Liver (tissue), 9 donors: ENCODE measurements around the gene PCYT2. TPM values are rescaled to one million over a fixed set of nuclear protein-coding genes. Genes with fewer than 3 reads are reported as not detected.

Source experiments
- DNase-seq: peaks from one replicate; pipeline ENCODE4 v3.0.0-alpha.2; 2017; ENCODE audit warnings: low spot score
- H3K27ac ChIP-seq, 2 donors: one replicate each; pipeline ENCODE4 v1.7.0; 2013; ENCODE audit warnings: inconsistent platforms in 2 of 2, low read length in 2 of 2, control low read depth in 1 of 2, low read depth in 1 of 2, mild to moderate bottlenecking in 1 of 2
- H3K27me3 ChIP-seq, 4 donors: one replicate each; pipeline versions ENCODE4 v1.6.1 to v1.7.0; 2013; ENCODE audit warnings: low read length in 3 of 4, inconsistent platforms in 1 of 4, mild to moderate bottlenecking in 1 of 4, moderate library complexity in 1 of 4; ENCODE audit not compliant: control insufficient read depth in 4 of 4, insufficient read depth in 4 of 4
- H3K36me3 ChIP-seq, 4 donors: one replicate each; pipeline versions ENCODE4 v1.6.1 to v1.7.0; 2013; ENCODE audit warnings: low read length in 3 of 4, mild to moderate bottlenecking in 3 of 4, low read depth in 1 of 4, moderate library complexity in 1 of 4; ENCODE audit not compliant: control insufficient read depth in 4 of 4, insufficient read depth in 3 of 4
- H3K4me1 ChIP-seq, 4 donors: one replicate each; pipeline versions ENCODE4 v1.6.1 to v1.7.0; 2013; ENCODE audit warnings: low read length in 3 of 4, mild to moderate bottlenecking in 3 of 4, moderate library complexity in 1 of 4; ENCODE audit not compliant: control insufficient read depth in 4 of 4, insufficient read depth in 4 of 4
- H3K4me3 ChIP-seq, 3 donors: one replicate each; pipeline versions ENCODE4 v1.6.1 to v1.7.0; 2013; ENCODE audit warnings: low read length in 3 of 3, control low read depth in 1 of 3, low read depth in 1 of 3, mild to moderate bottlenecking in 1 of 3
- H3K9ac ChIP-seq, 2 donors: one replicate each; pipeline ENCODE4 v1.7.0; 2013; ENCODE audit warnings: low read length in 2 of 2, mild to moderate bottlenecking in 2 of 2, moderate library complexity in 2 of 2, control low read depth in 1 of 2, low read depth in 1 of 2
- H3K9me3 ChIP-seq, 4 donors: one replicate each; pipeline versions ENCODE4 v1.6.1 to v1.7.0; 2013; ENCODE audit warnings: low read length in 3 of 4; ENCODE audit not compliant: control insufficient read depth in 4 of 4
- ATF3 ChIP-seq: IDR thresholded peaks from 2 replicates; pipeline ENCODE4 v1.6.1; 2016; ENCODE audit warnings: antibody characterized with exemption
- EGR1 ChIP-seq, 2 donors: IDR thresholded peaks; 2 replicates each; pipeline ENCODE4 v1.6.1; 2016 to 2018; ENCODE audit warnings: antibody characterized with exemption in 2 of 2, low read depth in 2 of 2
- FOXA1 ChIP-seq: IDR thresholded peaks from 2 replicates; pipeline ENCODE4 v1.6.1; 2016; ENCODE audit warnings: antibody characterized with exemption
- FOXA2 ChIP-seq: IDR thresholded peaks from 2 replicates; pipeline ENCODE4 v1.6.1; 2016; ENCODE audit warnings: antibody characterized with exemption
- GABPA ChIP-seq, 2 donors: IDR thresholded peaks in 1 of 2; conservative IDR thresholded peaks in 1 of 2; 2 replicates each; pipeline ENCODE4 v1.6.1; 2016; ENCODE audit warnings: antibody characterized with exemption in 2 of 2, mild to moderate bottlenecking in 1 of 2, moderate library complexity in 1 of 2
- HNF4A ChIP-seq, 2 donors: conservative IDR thresholded peaks; 2 replicates each; pipeline ENCODE4 v1.6.1; 2016; ENCODE audit warnings: antibody characterized with exemption in 2 of 2, mild to moderate bottlenecking in 2 of 2
- HNF4G ChIP-seq: IDR thresholded peaks from 2 replicates; pipeline ENCODE4 v1.6.1; 2016; ENCODE audit warnings: antibody characterized with exemption
- JUND ChIP-seq, 2 donors: IDR thresholded peaks; 2 replicates each; pipeline ENCODE4 v1.6.1; 2016; ENCODE audit warnings: antibody characterized with exemption in 2 of 2
- MAX ChIP-seq: IDR thresholded peaks from 2 replicates; pipeline ENCODE4 v1.6.1; 2016; ENCODE audit warnings: antibody characterized with exemption
- NR2F2 ChIP-seq: IDR thresholded peaks from 2 replicates; pipeline ENCODE4 v1.6.1; 2016; ENCODE audit warnings: antibody characterized with exemption
- RAD21 ChIP-seq, 2 donors: IDR thresholded peaks; 2 replicates each; pipeline ENCODE4 v1.6.1; 2016; ENCODE audit warnings: antibody characterized with exemption in 2 of 2, mild to moderate bottlenecking in 2 of 2
- RXRA ChIP-seq, 2 donors: IDR thresholded peaks; 2 replicates each; pipeline ENCODE4 v1.6.1; 2017 to 2018; ENCODE audit warnings: antibody characterized with exemption in 2 of 2, mild to moderate bottlenecking in 1 of 2
- SP1 ChIP-seq: IDR thresholded peaks from 2 replicates; pipeline ENCODE4 v1.6.1; 2018; ENCODE audit warnings: antibody characterized with exemption, mild to moderate bottlenecking
- TAF1 ChIP-seq: conservative IDR thresholded peaks from 2 replicates; pipeline ENCODE4 v1.6.1; 2016; ENCODE audit warnings: antibody characterized with exemption, mild to moderate bottlenecking
- YY1 ChIP-seq: IDR thresholded peaks from 2 replicates; pipeline ENCODE4 v1.6.1; 2016; ENCODE audit warnings: antibody characterized with exemption, mild to moderate bottlenecking
- WGBS: extraction: QIAGEN DNeasy Blood & Tissue Kit; methylation state at CpG from one replicate; pipeline ENCODE4 v1.1.7; 2013; 5-methylcytosine and 5-hydroxymethylcytosine counted together
- polyA plus RNA-seq, 2 donors: library from polyadenylated mRNA; stranded (reverse) in 1 of 2; unstranded in 1 of 2; fragments of 200-250 nt in 1 of 2; fragments of >200 nt in 1 of 2; fragmentation: Nextera tagmentation in 1 of 2; extraction: Ambion mirVana in 1 of 2; gene quantifications; one replicate each; pipeline versions ENCODE4 v1.2.1 to v1.2.3, GENCODE V29; 2013 to 2015
- total RNA-seq, 2 donors: library from RNA; depleted of rRNA; stranded (reverse); fragments of >200 nt; gene quantifications; one replicate each; pipeline ENCODE4 v1.2.3, GENCODE V29; 2014
- TF ChIP-seq, protein P1 (sequence below): fragments of 150-350 bp; IDR thresholded peaks from 2 replicates; pipeline ENCODE4 v1.5.1; 2017; ENCODE audit warnings: improper control_type of control experiment, low read depth, low read length; ENCODE audit not compliant: missing input control
- TF ChIP-seq, protein P2 (sequence below): IDR thresholded peaks from 2 replicates; pipeline ENCODE4 v1.6.1; 2016; ENCODE audit warnings: antibody characterized with exemption, mild to moderate bottlenecking
- TF ChIP-seq, protein P3 (sequence below): IDR thresholded peaks from 2 replicates; pipeline ENCODE4 v1.6.1; 2016; ENCODE audit warnings: antibody characterized with exemption
- donor health status: healthy.
- donor health status: healthy.
- donor health status: healthy.
- donor health status: healthy.
- donor health status: healthy.

PCYT2 gene
- total and polyA plus RNA-seq, 4 donors = 63.9 to 101 (median 88.4) TPM

GRCh38 chr17:81901167-81902022 lies 9.8 kb downstream of the PCYT2 start:
- Histone ChIP-seq H3K4me3 (peak overlapping the region in 1 of 3 donors; percentile 32), H3K27me3 (no peaks in the 10 kb centered on the region), H3K9me3 (no peaks in the 10 kb centered on the region), H3K36me3 (peaks cover 6 to 41% (median 13%) of the 10 kb centered on the region in 4 donors), H3K27ac (no peak overlapping the region), H3K9ac (no peak overlapping the region), H3K4me1 (peaks cover 2 to 23% (median 14%) of the 10 kb centered on the region in 4 donors)
- WGBS = 54% methylated on average over 21 of the region's 21 CpGs
- DNase-seq = no peak
- TF ChIP-seq, protein P1, sequence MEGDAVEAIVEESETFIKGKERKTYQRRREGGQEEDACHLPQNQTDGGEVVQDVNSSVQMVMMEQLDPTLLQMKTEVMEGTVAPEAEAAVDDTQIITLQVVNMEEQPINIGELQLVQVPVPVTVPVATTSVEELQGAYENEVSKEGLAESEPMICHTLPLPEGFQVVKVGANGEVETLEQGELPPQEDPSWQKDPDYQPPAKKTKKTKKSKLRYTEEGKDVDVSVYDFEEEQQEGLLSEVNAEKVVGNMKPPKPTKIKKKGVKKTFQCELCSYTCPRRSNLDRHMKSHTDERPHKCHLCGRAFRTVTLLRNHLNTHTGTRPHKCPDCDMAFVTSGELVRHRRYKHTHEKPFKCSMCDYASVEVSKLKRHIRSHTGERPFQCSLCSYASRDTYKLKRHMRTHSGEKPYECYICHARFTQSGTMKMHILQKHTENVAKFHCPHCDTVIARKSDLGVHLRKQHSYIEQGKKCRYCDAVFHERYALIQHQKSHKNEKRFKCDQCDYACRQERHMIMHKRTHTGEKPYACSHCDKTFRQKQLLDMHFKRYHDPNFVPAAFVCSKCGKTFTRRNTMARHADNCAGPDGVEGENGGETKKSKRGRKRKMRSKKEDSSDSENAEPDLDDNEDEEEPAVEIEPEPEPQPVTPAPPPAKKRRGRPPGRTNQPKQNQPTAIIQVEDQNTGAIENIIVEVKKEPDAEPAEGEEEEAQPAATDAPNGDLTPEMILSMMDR = no peak
- TF ChIP-seq FOXA2 = no peak
- no peak for TF ChIP-seq RXRA (IDR thresholded peaks at IDR 0.05)
- no peak for TF ChIP-seq YY1
- no peak for TF ChIP-seq RAD21 (IDR thresholded peaks at IDR 0.05)
- no peak for TF ChIP-seq JUND (IDR thresholded peaks at IDR 0.05)
- TF ChIP-seq NR2F2 = no peak
- TF ChIP-seq ATF3 = no peak
- no peak for TF ChIP-seq GABPA (IDR thresholded peaks at IDR 0.05 in 1 of 2, conservative IDR thresholded peaks at IDR 0.05 in 1 of 2)
- TF ChIP-seq EGR1 (IDR thresholded peaks at IDR 0.05; ENCODE audit: low read depth in 2 of 2) = no peak
- TF ChIP-seq TAF1 = no peak
- TF ChIP-seq, protein P2, sequence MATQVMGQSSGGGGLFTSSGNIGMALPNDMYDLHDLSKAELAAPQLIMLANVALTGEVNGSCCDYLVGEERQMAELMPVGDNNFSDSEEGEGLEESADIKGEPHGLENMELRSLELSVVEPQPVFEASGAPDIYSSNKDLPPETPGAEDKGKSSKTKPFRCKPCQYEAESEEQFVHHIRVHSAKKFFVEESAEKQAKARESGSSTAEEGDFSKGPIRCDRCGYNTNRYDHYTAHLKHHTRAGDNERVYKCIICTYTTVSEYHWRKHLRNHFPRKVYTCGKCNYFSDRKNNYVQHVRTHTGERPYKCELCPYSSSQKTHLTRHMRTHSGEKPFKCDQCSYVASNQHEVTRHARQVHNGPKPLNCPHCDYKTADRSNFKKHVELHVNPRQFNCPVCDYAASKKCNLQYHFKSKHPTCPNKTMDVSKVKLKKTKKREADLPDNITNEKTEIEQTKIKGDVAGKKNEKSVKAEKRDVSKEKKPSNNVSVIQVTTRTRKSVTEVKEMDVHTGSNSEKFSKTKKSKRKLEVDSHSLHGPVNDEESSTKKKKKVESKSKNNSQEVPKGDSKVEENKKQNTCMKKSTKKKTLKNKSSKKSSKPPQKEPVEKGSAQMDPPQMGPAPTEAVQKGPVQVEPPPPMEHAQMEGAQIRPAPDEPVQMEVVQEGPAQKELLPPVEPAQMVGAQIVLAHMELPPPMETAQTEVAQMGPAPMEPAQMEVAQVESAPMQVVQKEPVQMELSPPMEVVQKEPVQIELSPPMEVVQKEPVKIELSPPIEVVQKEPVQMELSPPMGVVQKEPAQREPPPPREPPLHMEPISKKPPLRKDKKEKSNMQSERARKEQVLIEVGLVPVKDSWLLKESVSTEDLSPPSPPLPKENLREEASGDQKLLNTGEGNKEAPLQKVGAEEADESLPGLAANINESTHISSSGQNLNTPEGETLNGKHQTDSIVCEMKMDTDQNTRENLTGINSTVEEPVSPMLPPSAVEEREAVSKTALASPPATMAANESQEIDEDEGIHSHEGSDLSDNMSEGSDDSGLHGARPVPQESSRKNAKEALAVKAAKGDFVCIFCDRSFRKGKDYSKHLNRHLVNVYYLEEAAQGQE = no peak
- TF ChIP-seq HNF4A (conservative IDR thresholded peaks at IDR 0.05) = no peak
- no peak for TF ChIP-seq SP1
- no peak for TF ChIP-seq MAX
- TF ChIP-seq, protein P3, sequence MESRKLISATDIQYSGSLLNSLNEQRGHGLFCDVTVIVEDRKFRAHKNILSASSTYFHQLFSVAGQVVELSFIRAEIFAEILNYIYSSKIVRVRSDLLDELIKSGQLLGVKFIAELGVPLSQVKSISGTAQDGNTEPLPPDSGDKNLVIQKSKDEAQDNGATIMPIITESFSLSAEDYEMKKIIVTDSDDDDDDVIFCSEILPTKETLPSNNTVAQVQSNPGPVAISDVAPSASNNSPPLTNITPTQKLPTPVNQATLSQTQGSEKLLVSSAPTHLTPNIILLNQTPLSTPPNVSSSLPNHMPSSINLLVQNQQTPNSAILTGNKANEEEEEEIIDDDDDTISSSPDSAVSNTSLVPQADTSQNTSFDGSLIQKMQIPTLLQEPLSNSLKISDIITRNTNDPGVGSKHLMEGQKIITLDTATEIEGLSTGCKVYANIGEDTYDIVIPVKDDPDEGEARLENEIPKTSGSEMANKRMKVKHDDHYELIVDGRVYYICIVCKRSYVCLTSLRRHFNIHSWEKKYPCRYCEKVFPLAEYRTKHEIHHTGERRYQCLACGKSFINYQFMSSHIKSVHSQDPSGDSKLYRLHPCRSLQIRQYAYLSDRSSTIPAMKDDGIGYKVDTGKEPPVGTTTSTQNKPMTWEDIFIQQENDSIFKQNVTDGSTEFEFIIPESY = no peak
- no peak for TF ChIP-seq FOXA1
- TF ChIP-seq HNF4G = no peak
